Loucy (cell line): ENCODE data around the gene CCDC43.
A peak's percentile ranks its signal among the peaks of the same experiment; 100 is the strongest.
"Not testable (repeated sequence)": the region's sequence is repeated elsewhere in the genome, so short reads cannot be mapped to it uniquely, and the experiment has no call there.

Source experiments
- H2AFZ ChIP-seq: fragments of 200-600 bp; sonication (generic); 2 replicates; pipeline ENCODE4 v1.6.0; 2016; ENCODE audit warnings: antibody characterized with exemption, mild to moderate bottlenecking, low read length, moderate library complexity
- H3F3A ChIP-seq: fragments of 200-600 bp; 2 replicates; pipeline ENCODE4 v1.6.0; 2016; ENCODE audit warnings: antibody characterized with exemption, low read depth, mild to moderate bottlenecking
- H3K27me3 ChIP-seq: fragments of 200-600 bp; sonication (generic); 2 replicates; pipeline ENCODE4 v1.6.1; 2014; ENCODE audit warnings: low read length, mild to moderate bottlenecking; ENCODE audit not compliant: insufficient read depth, poor library complexity, severe bottlenecking
- H3K36me3 ChIP-seq: fragments of 200-600 bp; sonication (generic); 2 replicates; pipeline ENCODE4 v1.6.1; 2016; ENCODE audit warnings: low read length; ENCODE audit not compliant: insufficient read depth
- H3K4me1 ChIP-seq: fragments of 200-600 bp; sonication (generic); 2 replicates; pipeline ENCODE4 v1.5.1; 2014; ENCODE audit warnings: low read length, mild to moderate bottlenecking; ENCODE audit not compliant: insufficient read depth, poor library complexity, severe bottlenecking
- H3K4me2 ChIP-seq: fragments of 200-600 bp; sonication (generic); 2 replicates; pipeline ENCODE4 v1.6.0; 2014; ENCODE audit warnings: antibody characterized with exemption, low read length, low read depth, mild to moderate bottlenecking; ENCODE audit not compliant: poor library complexity, severe bottlenecking
- H3K4me3 ChIP-seq: fragments of 200-600 bp; sonication (generic); 2 replicates; pipeline ENCODE4 v1.5.1; 2014; ENCODE audit warnings: low read length, mild to moderate bottlenecking, mixed read lengths; ENCODE audit not compliant: poor library complexity, severe bottlenecking
- H3K79me2 ChIP-seq: fragments of 200-600 bp; sonication (generic); 2 replicates; pipeline ENCODE4 v1.6.1; 2014; ENCODE audit warnings: low read length; ENCODE audit not compliant: insufficient read depth
- H3K9ac ChIP-seq: fragments of 200-600 bp; sonication (generic); 2 replicates; pipeline ENCODE4 v1.6.0; 2014; ENCODE audit warnings: mild to moderate bottlenecking, low read depth, low read length, moderate library complexity; ENCODE audit not compliant: poor library complexity, severe bottlenecking
- H3K9me2 ChIP-seq: fragments of 200-600 bp; sonication (generic); replicated peaks from 2 replicates; pipeline ENCODE4 v1.6.1; 2016; ENCODE audit warnings: low read depth, low read length, mixed read lengths
- H3K9me3 ChIP-seq: fragments of 200-600 bp; sonication (generic); 2 replicates; pipeline ENCODE4 v1.6.1; 2014; ENCODE audit warnings: mild to moderate bottlenecking, antibody characterized with exemption, low read length, low read depth; ENCODE audit not compliant: insufficient read depth
- H4K20me1 ChIP-seq: fragments of 200-600 bp; sonication (generic); 2 replicates; pipeline ENCODE4 v1.6.0; 2014; ENCODE audit warnings: antibody characterized with exemption, low read length, mild to moderate bottlenecking; ENCODE audit not compliant: insufficient read depth, poor library complexity, severe bottlenecking
- CTCF ChIP-seq: fragments of 200-600 bp; sonication (generic); conservative IDR thresholded peaks from 2 replicates; pipeline ENCODE4 v1.5.1; 2014; ENCODE audit warnings: mild to moderate bottlenecking, antibody characterized with exemption, low read length
- EZH2phosphoT487 ChIP-seq: fragments of 200-600 bp; IDR thresholded peaks from 2 replicates; pipeline ENCODE4 v1.6.1; 2018; ENCODE audit warnings: antibody characterized with exemption, mild to moderate bottlenecking, moderate library complexity, borderline replicate concordance

CCDC43 gene

GRCh38 chr17:44637066-44637465 is 52.5 kb downstream of the CCDC43 start:
- TF ChIP-seq CTCF (no peak), EZH2phosphoT487 (no peak)
- no peaks in the 10 kb centered on the region for H3K4me1 ChIP-seq
- H3K9ac ChIP-seq, result no peak overlapping the region

GRCh38 chr17:44636562-44636961 is 53.0 kb downstream of the CCDC43 start:
- Histone ChIP-seq H3K27me3 (no peaks in the 10 kb centered on the region), H3K9me2 (no peaks in the 10 kb centered on the region), H3K9me3 (no peaks in the 10 kb centered on the region), H3K4me2 (no peak overlapping the region), H3K79me2 (no peaks in the 10 kb centered on the region), H3K4me1 (no peaks in the 10 kb centered on the region), H3F3A (no peaks in the 10 kb centered on the region), H4K20me1 (no peaks in the 10 kb centered on the region), H3K9ac (no peak overlapping the region), H2AFZ (no peak overlapping the region), H3K36me3 (no peaks in the 10 kb centered on the region), H3K4me3 (no peak overlapping the region)
- TF ChIP-seq CTCF (peak; percentile 67), EZH2phosphoT487 (no peak)

More at GRCh38 chr17:44637066-44637465, 52.5 kb downstream of the CCDC43 start:
- Histone ChIP-seq H3K4me3 (no peak overlapping the region), H3K9me2 (no peaks in the 10 kb centered on the region), H4K20me1 (no peaks in the 10 kb centered on the region), H3F3A (no peaks in the 10 kb centered on the region), H3K4me2 (no peak overlapping the region), H3K9me3 (no peaks in the 10 kb centered on the region), H2AFZ (peak overlapping the region; percentile 55; the same call in 1 of the 2 replicates), H3K36me3 (no peaks in the 10 kb centered on the region), H3K27me3 (no peaks in the 10 kb centered on the region), H3K79me2 (no peaks in the 10 kb centered on the region)

GRCh38 chr17:44634401-44634800 is 55.2 kb downstream of the CCDC43 start:
- not testable (repeated sequence) for H3K4me3 ChIP-seq, H2AFZ ChIP-seq, H3F3A ChIP-seq, H3K9me2 ChIP-seq, H3K36me3 ChIP-seq, H3K79me2 ChIP-seq, H3K27me3 ChIP-seq, H3K9ac ChIP-seq, H4K20me1 ChIP-seq, H3K4me1 ChIP-seq, H3K9me3 ChIP-seq, H3K4me2 ChIP-seq
- TF ChIP-seq CTCF, result 0 out of 2 replicates have a peak, but pooled peaks have one; percentile 15
